ENCODE results near the gene FZD4. TPM values are rescaled to one million over a fixed set of nuclear protein-coding genes. Genes with fewer than 3 reads are reported as not detected.
"Not testable (repeated sequence)": the region's sequence is repeated elsewhere in the genome, so short reads cannot be mapped to it uniquely, and the experiment has no call there.

FZD4 gene
- polyA plus RNA-seq, 1 donor, result 7.2 TPM

GRCh38 chr11:86950661-86950995, 4.6 kb downstream of the FZD4 start:
- Histone ChIP-seq H3K27me3 (ENCODE audit: control insufficient read depth, insufficient read depth, low read length) (peaks cover 8% of the 10 kb centered on the region), H3K4me1 (ENCODE audit: control insufficient read depth, insufficient read depth, low read length) (peaks cover 7% of the 10 kb centered on the region), H3K9me3 (ENCODE audit: control insufficient read depth, low read depth, low read length) (peaks cover 3% of the 10 kb centered on the region), H3K27ac (ENCODE audit: low read length) (no peak overlapping the region), H3K36me3 (ENCODE audit: control insufficient read depth, insufficient read depth, low read length) (no peaks in the 10 kb centered on the region), H3K4me3 (ENCODE audit: low read length) (no peak overlapping the region)
- DNase-seq, result no peak
- WGBS (ENCODE audit: insufficient coverage, low lambda C conversion rate), result no CpG with 5 or more reads among the region's 5 CpGs

GRCh38 chr11:86949995-86950660, 5.1 kb downstream of the FZD4 start:
- H3K27ac ChIP-seq (ENCODE audit: low read length), result no peak overlapping the region
- H3K9me3 ChIP-seq (ENCODE audit: control insufficient read depth, low read depth, low read length), result peaks cover 3% of the 10 kb centered on the region
- no peak for DNase-seq
- H3K4me1 ChIP-seq (ENCODE audit: control insufficient read depth, insufficient read depth, low read length), result peaks cover 7% of the 10 kb centered on the region
- no peaks in the 10 kb centered on the region for H3K36me3 ChIP-seq (ENCODE audit: control insufficient read depth, insufficient read depth, low read length)
- H3K4me3 ChIP-seq (ENCODE audit: low read length), result no peak overlapping the region
- peaks cover 8% of the 10 kb centered on the region for H3K27me3 ChIP-seq (ENCODE audit: control insufficient read depth, insufficient read depth, low read length)
- WGBS (ENCODE audit: insufficient coverage, low lambda C conversion rate), result no CpG with 5 or more reads among the region's 3 CpGs

GRCh38 chr11:86948733-86949132, 6.5 kb downstream of the FZD4 start:
- no peak for DNase-seq
- H3K4me1 ChIP-seq (ENCODE audit: control insufficient read depth, insufficient read depth, low read length), result no peaks in the 10 kb centered on the region
- no peaks in the 10 kb centered on the region for H3K36me3 ChIP-seq (ENCODE audit: control insufficient read depth, insufficient read depth, low read length)
- H3K4me3 ChIP-seq (ENCODE audit: low read length), result no peak overlapping the region
- no peaks in the 10 kb centered on the region for H3K9me3 ChIP-seq (ENCODE audit: control insufficient read depth, low read depth, low read length)
- H3K27me3 ChIP-seq (ENCODE audit: control insufficient read depth, insufficient read depth, low read length), result no peaks in the 10 kb centered on the region
- H3K27ac ChIP-seq (ENCODE audit: low read length), result no peak overlapping the region
- no CpG with 5 or more reads among the region's 5 CpGs for WGBS (ENCODE audit: insufficient coverage, low lambda C conversion rate)

- Histone ChIP-seq H3K4me1 (ENCODE audit: control insufficient read depth, insufficient read depth, low read length) (no peaks in the 10 kb centered on the region), H3K27ac (ENCODE audit: low read length) (no peak overlapping the region), H3K4me3 (ENCODE audit: low read length) (no peak overlapping the region), H3K9me3 (ENCODE audit: control insufficient read depth, low read depth, low read length) (no peaks in the 10 kb centered on the region), H3K27me3 (ENCODE audit: control insufficient read depth, insufficient read depth, low read length) (no peaks in the 10 kb centered on the region), H3K36me3 (ENCODE audit: control insufficient read depth, insufficient read depth, low read length) (no peaks in the 10 kb centered on the region)
- DNase-seq, result no peak
These were observed 7.7 kb downstream of the FZD4 start for GRCh38 chr11:86947541-86947940.

- not testable (repeated sequence) for H3K36me3 ChIP-seq (ENCODE audit: control insufficient read depth, insufficient read depth, low read length); H3K27me3 ChIP-seq (ENCODE audit: control insufficient read depth, insufficient read depth, low read length); H3K27ac ChIP-seq (ENCODE audit: low read length); H3K4me3 ChIP-seq (ENCODE audit: low read length); H3K9me3 ChIP-seq (ENCODE audit: control insufficient read depth, low read depth, low read length); DNase-seq
- H3K4me1 ChIP-seq (ENCODE audit: control insufficient read depth, insufficient read depth, low read length), result peaks cover 18% of the 10 kb centered on the region
- WGBS (ENCODE audit: insufficient coverage, low lambda C conversion rate), result 100% methylated on average over 2 of the region's 8 CpGs
These were observed 11.7 kb downstream of the FZD4 start for GRCh38 chr11:86943505-86943904.

GRCh38 chr11:86941871-86942599, 13.2 kb downstream of the FZD4 start:
- Histone ChIP-seq H3K27ac (ENCODE audit: low read length) (no peak overlapping the region), H3K27me3 (ENCODE audit: control insufficient read depth, insufficient read depth, low read length) (no peaks in the 10 kb centered on the region), H3K36me3 (ENCODE audit: control insufficient read depth, insufficient read depth, low read length) (no peaks in the 10 kb centered on the region), H3K4me1 (ENCODE audit: control insufficient read depth, insufficient read depth, low read length) (peaks cover 18% of the 10 kb centered on the region), H3K4me3 (ENCODE audit: low read length) (no peak overlapping the region), H3K9me3 (ENCODE audit: control insufficient read depth, low read depth, low read length) (no peaks in the 10 kb centered on the region)
- DNase-seq, result no peak
- WGBS (ENCODE audit: insufficient coverage, low lambda C conversion rate), result no CpG with 5 or more reads among the region's 4 CpGs

GRCh38 chr11:86941077-86941870, 13.9 kb downstream of the FZD4 start:
- Histone ChIP-seq H3K27me3 (ENCODE audit: control insufficient read depth, insufficient read depth, low read length) (no peaks in the 10 kb centered on the region), H3K4me3 (ENCODE audit: low read length) (no peak overlapping the region), H3K27ac (ENCODE audit: low read length) (peak overlapping the region; percentile 8), H3K36me3 (ENCODE audit: control insufficient read depth, insufficient read depth, low read length) (no peaks in the 10 kb centered on the region), H3K9me3 (ENCODE audit: control insufficient read depth, low read depth, low read length) (no peaks in the 10 kb centered on the region), H3K4me1 (ENCODE audit: control insufficient read depth, insufficient read depth, low read length) (peaks cover 18% of the 10 kb centered on the region)
- DNase-seq, result peak in 1 of 2 donors; percentile 60
- WGBS (ENCODE audit: insufficient coverage, low lambda C conversion rate), result 20% methylated on average over 2 of the region's 7 CpGs

- 33% methylated on average over 1 of the region's 11 CpGs for WGBS (ENCODE audit: insufficient coverage, low lambda C conversion rate)
- H3K27ac ChIP-seq (ENCODE audit: low read length), result peak overlapping the region; percentile 19
- H3K4me1 ChIP-seq (ENCODE audit: control insufficient read depth, insufficient read depth, low read length), result peaks cover 18% of the 10 kb centered on the region
- H3K36me3 ChIP-seq (ENCODE audit: control insufficient read depth, insufficient read depth, low read length), result no peaks in the 10 kb centered on the region
- DNase-seq, result peak in 1 of 2 donors; percentile 58
- H3K9me3 ChIP-seq (ENCODE audit: control insufficient read depth, low read depth, low read length), result no peaks in the 10 kb centered on the region
- no peak overlapping the region for H3K4me3 ChIP-seq (ENCODE audit: low read length)
- H3K27me3 ChIP-seq (ENCODE audit: control insufficient read depth, insufficient read depth, low read length), result no peaks in the 10 kb centered on the region
These were observed 14.9 kb downstream of the FZD4 start for GRCh38 chr11:86940122-86940777.

- H3K4me1 ChIP-seq (ENCODE audit: control insufficient read depth, insufficient read depth, low read length), result peaks cover 18% of the 10 kb centered on the region
- WGBS (ENCODE audit: insufficient coverage, low lambda C conversion rate), result 0% methylated on average over 1 of the region's 4 CpGs
These were observed 16.0 kb downstream of the FZD4 start for GRCh38 chr11:86938900-86939880.

More at GRCh38 chr11:86938900-86939880, 16.0 kb downstream of the FZD4 start:
- Histone ChIP-seq H3K27me3 (ENCODE audit: control insufficient read depth, insufficient read depth, low read length) (no peaks in the 10 kb centered on the region), H3K27ac (ENCODE audit: low read length) (peak overlapping the region; percentile 19), H3K36me3 (ENCODE audit: control insufficient read depth, insufficient read depth, low read length) (no peaks in the 10 kb centered on the region), H3K4me3 (ENCODE audit: low read length) (no peak overlapping the region), H3K9me3 (ENCODE audit: control insufficient read depth, low read depth, low read length) (no peaks in the 10 kb centered on the region)
- DNase-seq, result peak in 1 of 2 donors; percentile 34
